Neural cell (in vitro differentiated cells): ENCODE data around the gene ANKLE1. TPM values are rescaled to one million over a fixed set of nuclear protein-coding genes. Genes with fewer than 3 reads are reported as not detected.

Experiments used
- H2AFZ ChIP-seq: fragments of 200-600, 300-800 bp; sonication (generic), shearing (Covaris generic); 2 replicates; pipeline ENCODE4 v1.6.0; 2014; ENCODE audit warnings: low read depth, mild to moderate bottlenecking, antibody characterized with exemption, low read length, moderate library complexity
- H3F3A ChIP-seq: fragments of 200-600 bp; shearing (Covaris generic); 2 replicates; pipeline ENCODE4 v1.6.1; 2016; ENCODE audit warnings: mild to moderate bottlenecking, moderate library complexity, mixed read lengths, antibody characterized with exemption, low read length; ENCODE audit not compliant: insufficient read depth, poor library complexity, severe bottlenecking
- H3K27ac ChIP-seq: fragments of 200-600, 300-800 bp; sonication (generic), shearing (Covaris generic); 2 replicates; pipeline ENCODE4 v1.5.1; 2014; ENCODE audit warnings: mild to moderate bottlenecking, low read length, moderate library complexity
- H3K27me3 ChIP-seq: fragments of 300-800, 200-600 bp; sonication (generic), shearing (Covaris generic); 2 replicates; pipeline ENCODE4 v1.6.0; 2014; ENCODE audit warnings: mild to moderate bottlenecking, low read depth, low read length, moderate library complexity; ENCODE audit not compliant: insufficient read depth
- H3K36me3 ChIP-seq: fragments of 300-800, 200-600 bp; sonication (generic), shearing (Covaris generic); 2 replicates; pipeline ENCODE4 v1.5.1; 2014; ENCODE audit warnings: mild to moderate bottlenecking, antibody characterized with exemption, low read length, moderate library complexity; ENCODE audit not compliant: insufficient read depth
- H3K4me2 ChIP-seq: fragments of 300-800, 200-600 bp; sonication (generic), shearing (Covaris generic); 2 replicates; pipeline ENCODE4 v1.6.0; 2014; ENCODE audit warnings: mild to moderate bottlenecking, low read length
- H3K4me3 ChIP-seq: fragments of 300-800, 200-600 bp; sonication (generic), shearing (Covaris generic); 2 replicates; pipeline ENCODE4 v1.5.1; 2014; ENCODE audit warnings: mild to moderate bottlenecking, low read length, moderate library complexity
- H3K79me2 ChIP-seq: fragments of 200-600 bp; shearing (Covaris generic); replicated peaks from 2 replicates; pipeline ENCODE4 v1.6.0; 2014; ENCODE audit warnings: mild to moderate bottlenecking, low read length, moderate library complexity; ENCODE audit not compliant: insufficient read depth
- H3K9ac ChIP-seq: fragments of 300-800, 200-600 bp; sonication (generic), shearing (Covaris generic); 2 replicates; pipeline ENCODE4 v1.6.1; 2016; ENCODE audit warnings: mild to moderate bottlenecking, low read length, mixed read lengths
- H3K9me2 ChIP-seq: fragments of 200-600 bp; shearing (Covaris generic); 2 replicates; pipeline ENCODE4 v1.6.1; 2016; ENCODE audit warnings: mild to moderate bottlenecking, low read length, mixed read lengths; ENCODE audit not compliant: insufficient read depth
- H3K9me3 ChIP-seq: fragments of 200-600, 300-800 bp; sonication (generic), shearing (Covaris generic); 2 replicates; pipeline ENCODE4 v1.6.1; 2016; ENCODE audit warnings: mild to moderate bottlenecking, mixed run types, low read length, moderate library complexity, mixed read lengths
- H4K20me1 ChIP-seq: fragments of 200-600 bp; shearing (Covaris generic); 2 replicates; pipeline ENCODE4 v1.6.1; 2016; ENCODE audit warnings: mild to moderate bottlenecking, mixed run types; ENCODE audit not compliant: insufficient read depth
- EP300 ChIP-seq: fragments of 450-650 bp; conservative IDR thresholded peaks from 2 replicates; pipeline ENCODE4 v1.6.1; 2014; ENCODE audit warnings: antibody characterized with exemption, mild to moderate bottlenecking, moderate library complexity; ENCODE audit not compliant: poor library complexity, severe bottlenecking
- EZH2 ChIP-seq: fragments of 200-600, 300-800 bp; shearing (Covaris generic), sonication (generic); IDR thresholded peaks from 2 replicates; pipeline ENCODE4 v1.6.1; 2014; ENCODE audit warnings: antibody characterized with exemption, low read length, borderline replicate concordance, mild to moderate bottlenecking; ENCODE audit not compliant: insufficient read depth, poor library complexity, severe bottlenecking
- MXI1 ChIP-seq: fragments of 450-650 bp; conservative IDR thresholded peaks from 2 replicates; pipeline ENCODE4 v1.6.1; 2014; ENCODE audit warnings: antibody characterized with exemption, mild to moderate bottlenecking; ENCODE audit not compliant: poor library complexity, severe bottlenecking
- POLR2AphosphoS5 ChIP-seq: IDR thresholded peaks from 2 replicates; pipeline ENCODE4 v1.6.1; 2012
- RAD21 ChIP-seq: fragments of 450-650 bp; conservative IDR thresholded peaks from 2 replicates; pipeline ENCODE4 v1.6.1; 2014; ENCODE audit warnings: antibody characterized with exemption, mild to moderate bottlenecking, moderate library complexity
- SMC3 ChIP-seq: fragments of 450-650 bp; conservative IDR thresholded peaks from 2 replicates; pipeline ENCODE4 v1.6.1; 2014; ENCODE audit warnings: antibody characterized with exemption, mild to moderate bottlenecking, moderate library complexity; ENCODE audit not compliant: poor library complexity
- TAF1 ChIP-seq: IDR thresholded peaks from 2 replicates; pipeline ENCODE4 v1.6.1; 2012; ENCODE audit warnings: low read depth
- polyA plus RNA-seq: library from polyadenylated mRNA; depleted of rRNA; stranded (reverse); fragments of >200 nt; gene quantifications from 2 replicates; pipeline ENCODE4 v1.2.3, GENCODE V29; 2014
- TF ChIP-seq, protein P1 (sequence below): fragments of 450-650 bp; IDR thresholded peaks from 2 replicates; pipeline ENCODE4 v1.5.1; 2014; ENCODE audit warnings: antibody characterized with exemption, mild to moderate bottlenecking, moderate library complexity; ENCODE audit not compliant: poor library complexity, severe bottlenecking
- TF ChIP-seq, protein P2 (sequence below): IDR thresholded peaks from 2 replicates; pipeline ENCODE4 v1.6.1; 2012; ENCODE audit warnings: borderline replicate concordance

Gene ANKLE1
- polyA plus RNA-seq, 1 donor from 2014 or later = 9.3 TPM

DNA sequence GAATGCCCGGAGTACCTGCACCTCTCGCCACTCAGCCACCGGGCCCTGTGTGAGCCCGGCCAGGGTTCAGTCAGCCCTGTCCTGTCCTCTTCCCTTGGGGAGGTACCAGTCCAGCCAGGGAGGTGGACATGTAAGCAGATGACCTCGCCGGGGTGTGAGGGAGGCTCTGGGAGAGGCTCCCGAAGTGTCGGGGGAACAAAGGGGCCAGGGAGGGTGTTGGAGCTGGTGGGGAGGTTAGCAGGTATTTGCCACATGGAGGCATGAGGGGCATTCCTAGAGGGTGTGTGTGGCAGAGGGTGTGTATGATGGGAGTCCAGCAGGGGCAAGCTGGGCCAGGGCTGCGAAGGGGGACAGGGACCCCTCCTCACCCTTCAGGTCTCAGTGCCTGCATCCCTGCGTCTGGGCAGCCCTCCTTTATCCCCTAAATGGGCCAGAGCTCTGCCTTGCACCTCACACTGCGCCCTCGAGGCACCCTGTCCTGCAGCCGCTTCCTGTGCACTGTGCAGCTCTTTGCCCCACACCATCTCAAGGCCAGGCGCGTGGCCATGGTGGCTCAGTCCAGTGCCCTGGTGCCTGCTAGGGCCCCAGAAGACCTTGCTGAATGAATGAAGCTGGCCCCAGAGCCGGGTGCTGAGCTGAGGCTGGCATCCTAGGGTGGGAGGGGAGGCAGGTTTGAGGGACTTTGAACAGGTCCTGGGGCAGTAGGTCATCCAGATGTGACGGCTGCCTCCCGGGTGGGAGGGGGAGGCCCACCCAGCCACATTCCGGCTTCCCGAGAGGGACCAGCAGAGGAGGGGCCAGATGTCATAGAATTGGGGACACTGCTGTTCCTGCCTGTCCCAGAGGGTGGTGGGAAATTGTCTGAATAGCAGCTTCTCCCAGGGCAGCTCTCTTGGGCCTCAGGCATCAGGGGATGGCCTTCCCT, 30.8 kb downstream of the ANKLE1 start:
- no peaks in the 10 kb centered on the region for H3K27me3 ChIP-seq
- no peaks in the 10 kb centered on the region for H4K20me1 ChIP-seq
- H3K79me2 ChIP-seq = peaks cover 18% of the 10 kb centered on the region
- no peaks in the 10 kb centered on the region for H3K9me2 ChIP-seq
- no peak overlapping the region for H3K27ac ChIP-seq
- no peak overlapping the region for H3K4me3 ChIP-seq
- H3K9me3 ChIP-seq = no peaks in the 10 kb centered on the region
- no peak overlapping the region for H2AFZ ChIP-seq
- H3K4me2 ChIP-seq = no peak overlapping the region
- H3K36me3 ChIP-seq = no peaks in the 10 kb centered on the region
- TF ChIP-seq EP300 = no peak
- no peak for TF ChIP-seq EZH2
- TF ChIP-seq MXI1 = no peak
- TF ChIP-seq, protein P1, sequence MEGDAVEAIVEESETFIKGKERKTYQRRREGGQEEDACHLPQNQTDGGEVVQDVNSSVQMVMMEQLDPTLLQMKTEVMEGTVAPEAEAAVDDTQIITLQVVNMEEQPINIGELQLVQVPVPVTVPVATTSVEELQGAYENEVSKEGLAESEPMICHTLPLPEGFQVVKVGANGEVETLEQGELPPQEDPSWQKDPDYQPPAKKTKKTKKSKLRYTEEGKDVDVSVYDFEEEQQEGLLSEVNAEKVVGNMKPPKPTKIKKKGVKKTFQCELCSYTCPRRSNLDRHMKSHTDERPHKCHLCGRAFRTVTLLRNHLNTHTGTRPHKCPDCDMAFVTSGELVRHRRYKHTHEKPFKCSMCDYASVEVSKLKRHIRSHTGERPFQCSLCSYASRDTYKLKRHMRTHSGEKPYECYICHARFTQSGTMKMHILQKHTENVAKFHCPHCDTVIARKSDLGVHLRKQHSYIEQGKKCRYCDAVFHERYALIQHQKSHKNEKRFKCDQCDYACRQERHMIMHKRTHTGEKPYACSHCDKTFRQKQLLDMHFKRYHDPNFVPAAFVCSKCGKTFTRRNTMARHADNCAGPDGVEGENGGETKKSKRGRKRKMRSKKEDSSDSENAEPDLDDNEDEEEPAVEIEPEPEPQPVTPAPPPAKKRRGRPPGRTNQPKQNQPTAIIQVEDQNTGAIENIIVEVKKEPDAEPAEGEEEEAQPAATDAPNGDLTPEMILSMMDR = no peak
- no peak for TF ChIP-seq RAD21
- TF ChIP-seq POLR2AphosphoS5 = no peak
- TF ChIP-seq SMC3 = no peak
- TF ChIP-seq, protein P2, sequence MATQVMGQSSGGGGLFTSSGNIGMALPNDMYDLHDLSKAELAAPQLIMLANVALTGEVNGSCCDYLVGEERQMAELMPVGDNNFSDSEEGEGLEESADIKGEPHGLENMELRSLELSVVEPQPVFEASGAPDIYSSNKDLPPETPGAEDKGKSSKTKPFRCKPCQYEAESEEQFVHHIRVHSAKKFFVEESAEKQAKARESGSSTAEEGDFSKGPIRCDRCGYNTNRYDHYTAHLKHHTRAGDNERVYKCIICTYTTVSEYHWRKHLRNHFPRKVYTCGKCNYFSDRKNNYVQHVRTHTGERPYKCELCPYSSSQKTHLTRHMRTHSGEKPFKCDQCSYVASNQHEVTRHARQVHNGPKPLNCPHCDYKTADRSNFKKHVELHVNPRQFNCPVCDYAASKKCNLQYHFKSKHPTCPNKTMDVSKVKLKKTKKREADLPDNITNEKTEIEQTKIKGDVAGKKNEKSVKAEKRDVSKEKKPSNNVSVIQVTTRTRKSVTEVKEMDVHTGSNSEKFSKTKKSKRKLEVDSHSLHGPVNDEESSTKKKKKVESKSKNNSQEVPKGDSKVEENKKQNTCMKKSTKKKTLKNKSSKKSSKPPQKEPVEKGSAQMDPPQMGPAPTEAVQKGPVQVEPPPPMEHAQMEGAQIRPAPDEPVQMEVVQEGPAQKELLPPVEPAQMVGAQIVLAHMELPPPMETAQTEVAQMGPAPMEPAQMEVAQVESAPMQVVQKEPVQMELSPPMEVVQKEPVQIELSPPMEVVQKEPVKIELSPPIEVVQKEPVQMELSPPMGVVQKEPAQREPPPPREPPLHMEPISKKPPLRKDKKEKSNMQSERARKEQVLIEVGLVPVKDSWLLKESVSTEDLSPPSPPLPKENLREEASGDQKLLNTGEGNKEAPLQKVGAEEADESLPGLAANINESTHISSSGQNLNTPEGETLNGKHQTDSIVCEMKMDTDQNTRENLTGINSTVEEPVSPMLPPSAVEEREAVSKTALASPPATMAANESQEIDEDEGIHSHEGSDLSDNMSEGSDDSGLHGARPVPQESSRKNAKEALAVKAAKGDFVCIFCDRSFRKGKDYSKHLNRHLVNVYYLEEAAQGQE = no peak
- no peak for TF ChIP-seq TAF1
- no peak overlapping the region for H3K9ac ChIP-seq
- H3F3A ChIP-seq = no peaks in the 10 kb centered on the region

DNA sequence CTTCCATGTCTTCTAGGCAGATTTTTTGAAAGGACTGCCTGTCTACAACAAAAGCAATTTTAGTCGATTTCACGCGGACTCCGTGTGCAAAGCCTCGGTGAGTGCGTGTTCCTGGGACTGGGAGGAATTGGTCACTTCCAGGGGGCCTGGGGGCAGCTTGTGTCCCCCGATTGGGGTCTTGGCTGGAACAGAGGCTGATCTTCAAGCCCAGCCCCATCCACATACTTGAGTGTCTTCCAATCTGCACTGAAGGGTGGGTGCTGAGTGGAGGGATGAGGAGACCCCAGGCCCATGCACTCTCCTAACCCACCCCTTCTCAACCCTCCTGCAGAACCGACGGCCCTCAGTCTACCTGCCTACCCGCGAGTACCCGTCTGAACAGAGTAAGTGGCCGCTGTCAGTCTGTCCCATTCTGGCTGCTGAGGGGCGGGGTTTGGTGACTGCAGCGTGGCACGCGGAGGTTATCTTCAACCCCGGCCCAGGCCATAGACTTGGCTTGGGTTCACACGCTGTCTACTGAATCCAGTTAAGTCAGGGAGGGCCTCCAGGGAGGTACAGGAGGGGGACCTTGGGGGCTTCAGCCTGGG, 32.4 kb downstream of the ANKLE1 start:
- Histone ChIP-seq H3K36me3 (no peaks in the 10 kb centered on the region), H3K4me3 (no peak overlapping the region), H2AFZ (no peak overlapping the region), H3K4me2 (no peak overlapping the region), H4K20me1 (no peaks in the 10 kb centered on the region), H3K79me2 (peaks cover 18% of the 10 kb centered on the region), H3F3A (no peaks in the 10 kb centered on the region), H3K9ac (no peak overlapping the region), H3K9me3 (no peaks in the 10 kb centered on the region), H3K27me3 (no peaks in the 10 kb centered on the region), H3K9me2 (no peaks in the 10 kb centered on the region), H3K27ac (no peak overlapping the region)
- no peak for TF ChIP-seq EZH2
- TF ChIP-seq, protein P1 = no peak
- TF ChIP-seq SMC3 = no peak
